ENCODE measurements around the gene SCT. TPM values are rescaled to one million over a fixed set of nuclear protein-coding genes. Genes with fewer than 3 reads are reported as not detected.

The SCT gene, protein sequence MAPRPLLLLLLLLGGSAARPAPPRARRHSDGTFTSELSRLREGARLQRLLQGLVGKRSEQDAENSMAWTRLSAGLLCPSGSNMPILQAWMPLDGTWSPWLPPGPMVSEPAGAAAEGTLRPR
- not detected in 2 replicates for total RNA-seq

DNA sequence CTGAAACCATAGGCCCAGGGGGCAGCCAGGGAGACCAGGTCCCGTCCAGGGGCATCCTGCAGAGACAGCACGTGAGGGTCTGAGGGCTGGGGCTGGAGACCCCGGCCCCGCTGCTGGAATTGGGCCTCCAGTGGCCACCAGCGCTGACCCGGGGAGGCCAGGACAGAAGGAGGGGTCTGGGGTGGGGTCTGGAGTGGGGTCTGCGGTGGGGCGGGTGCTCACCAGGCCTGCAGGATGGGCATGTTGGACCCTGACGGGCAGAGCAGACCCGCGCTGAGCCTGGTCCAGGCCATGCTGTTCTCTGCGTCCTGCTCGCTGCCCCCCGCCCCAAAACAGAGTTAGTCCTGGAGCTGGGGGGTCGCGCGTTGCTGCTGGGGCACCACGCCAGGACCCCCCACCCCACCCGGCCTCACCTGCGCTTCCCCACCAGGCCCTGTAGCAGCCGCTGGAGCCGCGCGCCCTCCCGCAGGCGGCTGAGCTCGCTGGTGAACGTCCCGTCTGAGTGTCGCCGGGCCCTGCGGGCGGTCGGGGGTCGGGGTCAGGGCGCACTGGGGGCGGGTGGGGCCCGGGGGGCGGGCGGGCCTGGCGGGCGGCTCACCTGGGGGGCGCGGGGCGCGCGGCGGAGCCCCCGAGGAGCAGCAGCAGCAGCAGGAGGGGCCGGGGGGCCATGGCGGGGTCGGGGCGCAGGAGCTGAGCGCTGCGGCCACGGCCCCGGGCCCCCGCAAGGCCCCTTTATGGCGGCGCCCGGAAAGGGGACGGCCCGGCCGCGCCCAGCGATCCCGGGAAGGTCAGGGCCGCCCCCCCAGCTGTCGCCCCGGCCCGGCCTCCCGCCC is at the start of gene SCT:
Gene SCT (minus strand): TSS at position 707 of the 833 bp plus-strand sequence. CDS start 38 bp downstream, at position 669.

DNA sequence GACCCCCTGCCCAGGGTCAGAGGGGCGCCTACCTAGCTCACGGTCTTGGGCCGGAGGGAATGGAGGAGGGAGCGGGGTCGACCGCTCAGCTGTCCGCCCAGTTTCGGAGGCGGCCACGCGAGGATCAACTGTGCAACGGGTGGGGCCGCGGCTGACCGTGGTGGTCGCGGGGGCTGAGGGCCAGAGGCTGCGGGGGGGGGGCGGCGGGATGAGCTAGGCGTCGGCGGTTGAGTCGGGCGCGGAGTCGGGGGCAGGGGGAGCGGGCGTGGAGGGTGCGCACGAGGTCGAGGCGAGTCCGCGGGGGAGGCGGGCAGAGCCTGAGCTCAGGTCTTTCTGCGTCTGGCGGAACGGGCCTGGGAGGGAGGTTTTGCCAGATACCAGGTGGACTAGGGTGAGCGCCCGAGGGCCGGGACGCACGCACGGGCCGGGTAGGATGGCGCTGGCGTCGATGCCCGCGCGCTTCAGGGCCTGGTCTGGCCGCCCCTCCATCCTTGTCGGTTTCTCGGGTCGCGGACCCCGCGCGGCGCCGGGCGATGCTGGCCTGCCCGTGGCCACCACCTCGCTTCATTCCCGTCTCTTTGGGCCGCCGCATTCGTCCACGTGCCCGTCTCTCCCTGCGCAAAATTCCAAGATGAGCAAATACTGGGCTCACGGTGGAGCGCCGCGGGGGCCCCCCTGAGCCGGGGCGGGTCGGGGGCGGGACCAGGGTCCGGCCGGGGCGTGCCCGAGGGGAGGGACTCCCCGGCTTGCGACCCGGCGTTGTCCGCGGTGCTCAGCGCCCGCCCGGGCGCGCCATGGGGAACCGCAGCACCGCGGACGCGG is 9.7 kb upstream of the SCT start, which contains the start of gene DRD4:
Gene DRD4 (plus strand): TSS at position 759 of the 822 bp plus-strand sequence. CDS start 36 bp downstream, at position 795.

DNA sequence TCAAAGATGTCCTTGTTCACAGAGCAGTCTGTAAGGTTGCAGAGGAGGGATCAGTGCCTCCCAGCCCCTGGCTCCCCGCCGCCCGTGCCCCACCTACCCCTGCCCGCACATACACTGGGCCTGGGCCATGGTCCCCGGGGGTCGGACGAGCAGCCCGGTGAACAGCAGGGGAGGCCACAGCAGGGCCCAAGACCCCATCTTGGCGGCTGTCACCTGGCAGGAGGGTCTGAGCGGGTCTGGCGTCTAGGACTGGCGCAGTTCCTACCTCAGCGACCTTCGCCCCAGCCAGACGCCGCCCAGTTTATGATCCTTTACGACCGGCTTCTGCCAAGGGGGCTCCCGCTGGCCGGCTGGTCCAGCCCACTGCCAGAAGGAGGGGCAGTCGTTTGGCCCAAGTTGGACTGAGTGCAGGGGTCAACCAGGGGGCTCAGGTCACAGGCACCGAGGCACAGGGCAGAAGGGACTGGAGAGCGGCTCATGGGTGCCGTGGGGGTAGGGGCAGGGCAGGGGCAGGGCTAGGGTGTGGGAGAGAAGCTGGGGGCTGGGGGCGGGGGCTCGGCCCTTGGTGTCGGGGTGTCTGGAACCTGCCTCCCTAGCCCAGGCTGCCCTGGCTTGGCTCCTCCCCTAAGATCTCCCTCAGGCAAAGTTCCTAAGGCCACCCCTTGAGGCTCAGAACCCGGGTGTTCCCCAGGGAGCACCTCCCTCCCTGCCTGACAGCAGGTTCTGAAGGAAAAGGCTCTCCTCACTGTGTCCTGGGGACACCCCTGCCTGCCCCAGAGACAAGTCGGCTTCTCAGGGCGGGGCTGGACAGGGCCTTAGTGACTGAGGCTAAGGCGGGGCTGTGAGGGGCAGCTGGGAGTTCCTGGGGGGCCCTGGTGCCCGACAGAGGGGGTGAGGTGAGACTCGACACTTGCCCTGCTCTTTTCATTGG is 2.0 kb downstream of the SCT start, which contains the start of gene CDHR5:
Gene CDHR5 (minus strand): TSS at position 251 of the 931 bp plus-strand sequence. CDS start 53 bp downstream, at position 198.

DNA sequence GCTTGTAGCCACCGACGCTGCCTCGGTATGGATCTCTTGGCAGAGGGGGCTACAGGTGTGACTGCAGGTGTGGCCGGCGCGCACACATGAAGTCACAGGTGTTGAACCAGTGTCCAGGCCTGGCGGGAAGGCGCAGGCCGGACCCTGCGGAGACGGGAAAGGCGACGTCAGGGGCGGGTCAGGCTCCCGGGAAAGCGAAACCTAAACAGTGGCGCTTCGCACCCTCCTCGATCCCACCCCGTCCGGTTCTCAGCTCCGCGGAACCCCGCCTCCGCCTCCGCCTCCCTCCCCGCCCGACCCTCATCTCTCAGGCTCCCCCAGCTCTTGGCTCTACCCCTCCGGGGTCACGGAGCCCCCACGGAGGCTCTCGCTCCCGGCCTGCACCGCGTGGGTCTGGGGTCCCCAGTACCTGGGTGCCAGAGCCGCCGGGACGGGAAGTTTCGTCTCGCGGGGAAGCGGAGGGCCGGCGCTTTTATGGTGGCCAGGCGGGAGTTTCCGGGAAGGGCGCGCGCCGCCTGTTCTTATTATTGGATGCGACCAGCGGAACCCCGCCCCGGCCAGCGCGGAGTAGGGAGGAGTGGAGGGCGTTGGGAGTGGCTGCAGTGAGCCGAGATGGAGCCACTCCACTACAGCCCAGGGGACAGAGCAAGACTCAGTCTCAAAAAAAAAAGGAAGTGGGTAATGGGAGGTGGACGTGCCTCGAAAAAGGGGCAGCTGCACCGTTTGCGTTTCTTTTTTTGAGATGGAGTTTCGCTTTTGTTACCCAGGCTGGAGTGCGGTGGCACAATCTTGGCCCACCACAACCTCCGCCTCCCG is 11.3 kb downstream of the SCT start, which contains the start of gene IRF7:
Gene IRF7 (minus strand): TSS at position 447 of the 816 bp plus-strand sequence. CDS start 586 bp downstream, outside the sequence.

Other genes starting within 250 kb of the SCT start
- gene PKP3, start 233.0 kb downstream of the SCT start, total RNA-seq: 0.06 and 0.16 TPM in 2 replicates
- 32.1 and 42.6 TPM in 2 replicates for gene SIGIRR, start 212.2 kb downstream of the SCT start, total RNA-seq
- gene ANO9, start 185.2 kb downstream of the SCT start, total RNA-seq: 0.32 and 5.7 TPM in 2 replicates
- 22.2 and 37.3 TPM in 2 replicates for gene PTDSS2, start 176.9 kb downstream of the SCT start, total RNA-seq
- 206 and 271 TPM in 2 replicates for gene RNH1, start 119.9 kb downstream of the SCT start, total RNA-seq
- 65.3 and 82.4 TPM in 2 replicates for gene HRAS, start 91.6 kb downstream of the SCT start, total RNA-seq
- gene LRRC56, start 89.7 kb downstream of the SCT start, total RNA-seq: 0.32 and 1.2 TPM in 2 replicates
- 1.2 and 1.8 TPM in 2 replicates for gene LMNTD2, start 66.4 kb downstream of the SCT start, total RNA-seq
- 16.4 and 16.5 TPM in 2 replicates for gene RASSF7, start 66.2 kb downstream of the SCT start, total RNA-seq
- 19.9 and 33.0 TPM in 2 replicates for gene PHRF1, start 50.7 kb downstream of the SCT start, total RNA-seq
- gene IRF7, start 11.2 kb downstream of the SCT start, total RNA-seq: 13.1 and 17.6 TPM in 2 replicates
- gene CDHR5, start 2.2 kb downstream of the SCT start, total RNA-seq: not detected in 2 replicates
- gene DRD4, start 10.1 kb upstream of the SCT start, total RNA-seq: not detected in 2 replicates
- 26.9 and 27.6 TPM in 2 replicates for gene DEAF1, start 68.0 kb upstream of the SCT start, total RNA-seq
- gene TMEM80, start 68.6 kb upstream of the SCT start, total RNA-seq: 6.5 and 6.9 TPM in 2 replicates
- 3.4 and 5.0 TPM in 2 replicates for gene EPS8L2, start 79.0 kb upstream of the SCT start, total RNA-seq
- gene TALDO1, start 120.3 kb upstream of the SCT start, total RNA-seq: 112 and 136 TPM in 2 replicates
- 20.7 and 24.2 TPM in 2 replicates for gene GATD1, start 150.3 kb upstream of the SCT start, total RNA-seq
- not detected in 2 replicates for gene CEND1, start 162.9 kb upstream of the SCT start, total RNA-seq
- gene SLC25A22, start 171.1 kb upstream of the SCT start, total RNA-seq: 6.3 and 11.2 TPM in 2 replicates
- gene PIDD1, start 178.1 kb upstream of the SCT start, total RNA-seq: 5.7 and 9.0 TPM in 2 replicates
- gene RPLP2, start 182.8 kb upstream of the SCT start, total RNA-seq: 246 and 250 TPM in 2 replicates
- gene PNPLA2, start 191.7 kb upstream of the SCT start, total RNA-seq: 19.8 and 44.4 TPM in 2 replicates
- gene CRACR2B, start 200.7 kb upstream of the SCT start, total RNA-seq: 11.1 and 12.3 TPM in 2 replicates
- 375 and 945 TPM in 2 replicates for gene CD151, start 205.8 kb upstream of the SCT start, total RNA-seq
- 154 and 265 TPM in 2 replicates for gene POLR2L, start 215.3 kb upstream of the SCT start, total RNA-seq
- 131 and 142 TPM in 2 replicates for gene TSPAN4, start 215.7 kb upstream of the SCT start, total RNA-seq

All from bladder microvascular endothelial cell (primary cell).